Common myeloid progenitor, CD34-positive (primary cell): Measurements from ENCODE around the gene KDM2B.

Experiments used
- CTCF ChIA-PET: fragments of 350-600 bp; sonication (Branson Sonifier 250); formaldehyde crosslinking; loops from one replicate; lab custom pipeline; 2021; ENCODE audit warnings: antibody characterized with exemption; lab: Charles Lee
- POLR2A ChIA-PET: fragments of 350-600 bp; sonication (Branson Sonifier 250); formaldehyde crosslinking; loops from one replicate; lab custom pipeline; 2021; ENCODE audit warnings: antibody characterized with exemption; lab: Charles Lee
- DNase-seq, 3 donors: peaks; one replicate each; pipeline versions ENCODE4 v3.0.0 to v3.0.0-alpha.2; 2013
- H3K27ac ChIP-seq, 2 experiments: 1 replicate in 1 of 2; 2 replicates in 1 of 2; pipeline ENCODE4 v1.7.0; 2013; ENCODE audit warnings: inconsistent platforms in 2 of 2, low read length in 2 of 2, mild to moderate bottlenecking in 2 of 2, low read depth in 1 of 2, moderate library complexity in 1 of 2; ENCODE audit not compliant: severe bottlenecking in 2 of 2, insufficient read depth in 1 of 2, poor library complexity in 1 of 2
- H3K27me3 ChIP-seq, 5 experiments: replicated peaks in 2 of 5; 1 replicate in 3 of 5; 2 replicates in 2 of 5; pipeline versions ENCODE4 v1.6.1 to v1.7.0; 2013; ENCODE audit warnings: low read length in 4 of 5, mild to moderate bottlenecking in 2 of 5, moderate library complexity in 2 of 5, inconsistent platforms in 1 of 5; ENCODE audit not compliant: insufficient read depth in 5 of 5, control insufficient read depth in 4 of 5
- H3K36me3 ChIP-seq, 4 experiments: 1 replicate in 2 of 4; 2 replicates in 2 of 4; pipeline versions ENCODE4 v1.6.1 to v1.7.0; 2013; ENCODE audit warnings: low read length in 3 of 4, control low read depth in 1 of 4, mild to moderate bottlenecking in 1 of 4; ENCODE audit not compliant: control insufficient read depth in 4 of 4, insufficient read depth in 4 of 4
- H3K4me1 ChIP-seq, 4 experiments: 1 replicate in 3 of 4; 2 replicates in 1 of 4; pipeline versions ENCODE4 v1.6.1 to v1.7.1; 2013; ENCODE audit warnings: low read length in 3 of 4, mild to moderate bottlenecking in 3 of 4, control low read depth in 1 of 4, inconsistent platforms in 1 of 4, moderate library complexity in 1 of 4; ENCODE audit not compliant: control insufficient read depth in 4 of 4, insufficient read depth in 4 of 4; ENCODE audit errors: control extremely low read depth in 1 of 4
- H3K4me3 ChIP-seq, 7 experiments: 1 replicate in 4 of 7; 2 replicates in 3 of 7; pipeline versions ENCODE4 v1.5.1 to v1.7.0; 2013; ENCODE audit warnings: mild to moderate bottlenecking in 7 of 7, low read length in 6 of 7, moderate library complexity in 6 of 7, inconsistent platforms in 2 of 7, low read depth in 2 of 7, control low read depth in 1 of 7; ENCODE audit not compliant: insufficient read depth in 4 of 7, control insufficient read depth in 1 of 7; ENCODE audit errors: extremely low read depth in 1 of 7
- H3K9me3 ChIP-seq, 5 experiments: 1 replicate in 4 of 5; 2 replicates in 1 of 5; pipeline versions ENCODE4 v1.6.1 to v1.7.1; 2013; ENCODE audit warnings: low read length in 4 of 5, mild to moderate bottlenecking in 2 of 5, inconsistent platforms in 1 of 5, low read depth in 1 of 5, moderate library complexity in 1 of 5; ENCODE audit not compliant: control insufficient read depth in 4 of 5, insufficient read depth in 2 of 5; ENCODE audit errors: control extremely low read depth in 1 of 5
- WGBS: methylation state at CpG from one replicate; pipeline ENCODE4 v1.1.5; 2013; ENCODE audit not compliant: insufficient coverage; 5-methylcytosine and 5-hydroxymethylcytosine counted together

Gene KDM2B

GRCh38 chr12:121536899-121537813 lies 43.7 kb downstream of the KDM2B start:
- H3K4me1 ChIP-seq = peaks cover 0 to 39% (median 30%) of the 10 kb centered on the region in 4 experiments
- peak overlapping the region in 1 of 2 experiments; percentile 43 for H3K27ac ChIP-seq
- no peaks in the 10 kb centered on the region for H3K9me3 ChIP-seq
- H3K4me3 ChIP-seq = peak overlapping the region; percentile 30 to 79 (median 67)
- H3K36me3 ChIP-seq = peaks cover 0 to 17% (median 14%) of the 10 kb centered on the region in 4 experiments
- DNase-seq = peak in 2 of 3 donors; percentile 71 to 79
- ChIA-PET CTCF (interaction anchor here (0.9 to 1.7 kb wide), 7 partner anchors 8 to 132 kb away, joined by 3 to 7 read pairs (median 4); partner anchors contain the start of gene MORN3), POLR2A (interaction anchor here (0.6 to 1.6 kb wide), 3 partner anchors 10 to 149 kb away, joined by 3 to 5 read pairs (median 3); no protein-coding TSS in a partner anchor)
- WGBS = under 1% methylated on average over 62 of the region's 73 CpGs
- no peaks in the 10 kb centered on the region for H3K27me3 ChIP-seq

- H3K27me3 ChIP-seq = no peaks in the 10 kb centered on the region
- no peaks in the 10 kb centered on the region for H3K9me3 ChIP-seq
- peak overlapping the region; percentile 30 to 79 (median 67) for H3K4me3 ChIP-seq
- POLR2A ChIA-PET = interaction anchor here (0.6 to 1.6 kb wide), 2 partner anchors 11 to 150 kb away, joined by 3 to 5 read pairs; no protein-coding TSS in a partner anchor
- peaks cover 0 to 24% (median 19%) of the 10 kb centered on the region in 4 experiments for H3K36me3 ChIP-seq
- peak overlapping the region in 1 of 2 experiments; percentile 43 for H3K27ac ChIP-seq
- WGBS = 31% methylated on average over 30 of the region's 36 CpGs
- peaks cover 0 to 39% (median 30%) of the 10 kb centered on the region in 4 experiments for H3K4me1 ChIP-seq
- DNase-seq = peak; percentile 59 to 81 (median 74)
- CTCF ChIA-PET = interaction anchor here (0.9 to 1.7 kb wide), 7 partner anchors 9 to 133 kb away, joined by 3 to 7 read pairs (median 4); partner anchors contain the start of gene MORN3
These were observed 44.5 kb downstream of the KDM2B start for GRCh38 chr12:121536054-121536898.

GRCh38 chr12:121535150-121536053 lies 45.4 kb downstream of the KDM2B start:
- no peak for DNase-seq
- POLR2A ChIA-PET = no interaction called here
- CTCF ChIA-PET = interaction anchor here (1.1 to 1.7 kb wide), 3 partner anchors 10 to 134 kb away, joined by 3 to 7 read pairs (median 4); partner anchors contain the start of gene MORN3
- Histone ChIP-seq H3K4me1 (peaks cover under 1 to 46% (median 35%) of the 10 kb centered on the region in 4 experiments), H3K9me3 (no peaks in the 10 kb centered on the region), H3K36me3 (peaks cover 0 to 27% (median 19%) of the 10 kb centered on the region in 4 experiments), H3K27ac (no peak overlapping the region), H3K27me3 (no peaks in the 10 kb centered on the region), H3K4me3 (peak overlapping the region in 2 of 7 experiments; percentile 19 to 38)
- WGBS = 68% methylated on average over 6 of the region's 13 CpGs

GRCh38 chr12:121534495-121535148 lies 46.2 kb downstream of the KDM2B start:
- DNase-seq = peak in 2 of 3 donors; percentile 16 to 21
- H3K4me3 ChIP-seq = no peak overlapping the region
- H3K36me3 ChIP-seq = peaks cover 0 to 27% (median 19%) of the 10 kb centered on the region in 4 experiments
- H3K27me3 ChIP-seq = no peaks in the 10 kb centered on the region
- 93% methylated on average over 14 of the region's 14 CpGs for WGBS
- CTCF ChIA-PET = interaction anchor here (3.6 kb wide), 1 partner anchor 35 kb away, joined by 12 read pairs; no protein-coding TSS in a partner anchor
- no peak overlapping the region for H3K27ac ChIP-seq
- no peaks in the 10 kb centered on the region for H3K9me3 ChIP-seq
- peaks cover 3 to 47% (median 35%) of the 10 kb centered on the region in 4 experiments for H3K4me1 ChIP-seq
- POLR2A ChIA-PET = interaction anchor here (0.7 kb wide), 1 partner anchor 45 kb away, joined by 4 read pairs; no protein-coding TSS in a partner anchor

- no peaks in the 10 kb centered on the region for H3K27me3 ChIP-seq
- H3K27ac ChIP-seq = no peak overlapping the region
- H3K4me1 ChIP-seq = peaks cover 3 to 39% (median 30%) of the 10 kb centered on the region in 4 experiments
- CTCF ChIA-PET = interaction anchor here (3.6 kb wide), 1 partner anchor 34 kb away, joined by 12 read pairs; no protein-coding TSS in a partner anchor
- POLR2A ChIA-PET = interaction anchor here (0.7 kb wide), 1 partner anchor 46 kb away, joined by 4 read pairs; no protein-coding TSS in a partner anchor
- no peak overlapping the region for H3K4me3 ChIP-seq
- 92% methylated on average over 13 of the region's 17 CpGs for WGBS
- peaks cover 0 to 33% (median 19%) of the 10 kb centered on the region in 4 experiments for H3K36me3 ChIP-seq
- no peaks in the 10 kb centered on the region for H3K9me3 ChIP-seq
- DNase-seq = no peak
These were observed 47.3 kb downstream of the KDM2B start for GRCh38 chr12:121533394-121534090.
